Measurements from ENCODE around the gene GALK1.

GALK1 gene

DNA sequence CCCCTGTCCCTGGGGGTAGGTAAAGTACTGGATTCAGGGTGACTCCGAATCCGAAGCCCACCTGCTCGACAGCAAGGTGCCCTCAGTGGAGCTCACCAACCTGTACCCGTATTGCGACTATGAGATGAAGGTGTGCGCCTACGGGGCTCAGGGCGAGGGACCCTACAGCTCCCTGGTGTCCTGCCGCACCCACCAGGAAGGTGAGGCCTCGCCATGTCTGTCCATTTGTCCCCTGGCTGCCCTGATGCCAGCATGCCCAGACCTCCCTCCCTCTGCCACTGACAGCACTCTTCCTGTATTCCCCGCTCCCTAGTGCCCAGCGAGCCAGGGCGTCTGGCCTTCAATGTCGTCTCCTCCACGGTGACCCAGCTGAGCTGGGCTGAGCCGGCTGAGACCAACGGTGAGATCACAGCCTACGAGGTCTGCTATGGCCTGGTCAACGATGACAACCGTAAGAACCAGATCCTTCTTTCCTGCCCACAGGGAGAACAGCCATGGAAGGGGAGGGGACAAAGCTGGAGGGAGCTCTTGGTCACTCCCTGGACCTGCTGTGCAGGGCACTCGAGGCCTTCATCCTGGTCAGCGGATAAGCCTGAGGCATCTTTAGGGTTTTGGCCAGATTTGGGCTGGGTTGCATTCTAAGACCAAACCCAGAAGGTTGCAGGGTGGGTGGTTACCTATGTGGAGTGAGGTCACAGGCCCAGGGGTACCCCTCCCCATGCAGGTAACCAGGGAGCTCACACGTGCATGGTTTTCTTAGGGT lies 14.2 kb downstream of the GALK1 start:
- Histone ChIP-seq H3K79me1 (ENCODE audit: low read length) (no peaks in the 10 kb centered on the region), H2BK15ac (replicated peaks; ENCODE audit: low read depth) (no peak overlapping the region), H3K27me3 (ENCODE audit: insufficient read depth, low read length, poor library complexity) (no peaks in the 10 kb centered on the region), H3K23ac (ENCODE audit: low read length) (no peak overlapping the region), H2AK5ac (ENCODE audit: low read length) (no peak overlapping the region), H3K18ac (ENCODE audit: low read length) (no peak overlapping the region), H3K4ac (ENCODE audit: low read depth, low read length) (no peak overlapping the region), H3K56ac (ENCODE audit: low read length) (no peak overlapping the region), H3K27ac (ENCODE audit: low read depth, low read length) (no peak overlapping the region), H4K5ac (ENCODE audit: low read length) (no peak overlapping the region), H2BK120ac (ENCODE audit: low read depth, low read length) (no peak overlapping the region), H3K4me1 (ENCODE audit: control insufficient read depth, low read depth, low read length) (no peaks in the 10 kb centered on the region), H3K79me2 (ENCODE audit: control insufficient read depth, insufficient read depth, low read length) (no peaks in the 10 kb centered on the region), H3K4me3 (ENCODE audit: low read length) (no peak overlapping the region), H3K9ac (ENCODE audit: low read length) (no peak overlapping the region), H3K36me3 (ENCODE audit: control insufficient read depth, insufficient read depth, low read length) (no peaks in the 10 kb centered on the region), H4K8ac (ENCODE audit: low read depth, low read length) (no peak overlapping the region), H2BK5ac (ENCODE audit: low read length) (no peak overlapping the region), H3K4me2 (ENCODE audit: low read length) (no peak overlapping the region)
- DNase-seq, result no peak
- no CpG with 5 or more reads among the region's 23 CpGs for WGBS (ENCODE audit: extremely low coverage, insufficient coverage, low lambda C conversion rate)

DNA sequence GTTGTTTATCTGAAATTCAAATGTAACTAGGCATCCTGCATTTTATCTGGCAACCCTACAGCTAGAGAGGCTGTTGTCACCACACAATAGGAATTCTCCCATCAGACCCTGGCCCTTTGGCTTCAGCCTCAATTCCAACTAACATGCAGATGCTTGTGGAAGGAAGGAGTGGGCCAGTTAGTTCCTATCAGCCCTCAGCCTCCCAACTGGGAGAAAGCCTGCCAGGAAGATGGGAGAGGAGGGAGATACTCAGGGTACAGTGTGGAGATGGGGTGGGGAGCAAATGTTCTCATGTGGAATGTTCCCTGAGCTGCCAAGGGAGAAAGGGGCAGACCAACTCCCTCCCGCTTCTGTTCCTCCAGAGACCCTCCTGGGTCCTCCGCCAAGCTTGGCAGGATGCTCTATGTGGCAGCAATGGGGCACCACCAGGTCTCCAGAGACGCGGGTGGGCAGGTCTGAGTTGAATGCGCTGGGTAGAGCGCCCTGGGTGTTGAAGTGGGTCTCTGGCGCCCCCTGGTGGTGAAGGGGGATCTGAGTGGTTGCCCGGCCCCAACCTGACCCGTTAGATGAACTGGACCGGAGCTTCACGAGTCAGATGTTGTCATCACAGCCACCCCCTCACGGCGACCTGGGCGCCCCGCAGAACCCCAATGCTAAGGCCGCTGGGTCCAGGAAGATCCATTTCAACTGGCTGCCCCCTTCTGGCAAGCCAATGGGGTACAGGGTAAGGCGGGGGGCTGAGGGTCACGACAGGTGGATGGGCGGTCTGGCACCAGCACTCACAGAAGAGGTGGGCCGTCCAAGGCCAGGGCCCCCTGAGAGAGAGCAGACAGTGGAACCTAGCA lies 15.2 kb downstream of the GALK1 start:
- H2BK120ac ChIP-seq (ENCODE audit: low read depth, low read length), result no peak overlapping the region
- H3K4me2 ChIP-seq (ENCODE audit: low read length), result no peak overlapping the region
- H2BK5ac ChIP-seq (ENCODE audit: low read length), result no peak overlapping the region
- no peaks in the 10 kb centered on the region for H3K36me3 ChIP-seq (ENCODE audit: control insufficient read depth, insufficient read depth, low read length)
- no peak overlapping the region for H3K9ac ChIP-seq (ENCODE audit: low read length)
- H3K79me2 ChIP-seq (ENCODE audit: control insufficient read depth, insufficient read depth, low read length), result no peaks in the 10 kb centered on the region
- peak; percentile 63 for DNase-seq
- no peak overlapping the region for H2AK5ac ChIP-seq (ENCODE audit: low read length)
- no peak overlapping the region for H3K4me3 ChIP-seq (ENCODE audit: low read length)
- H3K27ac ChIP-seq (ENCODE audit: low read depth, low read length), result no peak overlapping the region
- no peak overlapping the region for H4K5ac ChIP-seq (ENCODE audit: low read length)
- H3K27me3 ChIP-seq (ENCODE audit: insufficient read depth, low read length, poor library complexity), result no peaks in the 10 kb centered on the region
- H3K4me1 ChIP-seq (ENCODE audit: control insufficient read depth, low read depth, low read length), result no peaks in the 10 kb centered on the region
- WGBS (ENCODE audit: extremely low coverage, insufficient coverage, low lambda C conversion rate), result no CpG with 5 or more reads among the region's 20 CpGs
- H3K79me1 ChIP-seq (ENCODE audit: low read length), result no peaks in the 10 kb centered on the region
- H3K23ac ChIP-seq (ENCODE audit: low read length), result no peak overlapping the region
- H2BK15ac ChIP-seq (replicated peaks; ENCODE audit: low read depth), result no peak overlapping the region
- H3K18ac ChIP-seq (ENCODE audit: low read length), result no peak overlapping the region
- peak overlapping the region; percentile 30 for H3K56ac ChIP-seq (ENCODE audit: low read length)
- no peak overlapping the region for H3K4ac ChIP-seq (ENCODE audit: low read depth, low read length)
- no peak overlapping the region for H4K8ac ChIP-seq (ENCODE audit: low read depth, low read length)

DNA sequence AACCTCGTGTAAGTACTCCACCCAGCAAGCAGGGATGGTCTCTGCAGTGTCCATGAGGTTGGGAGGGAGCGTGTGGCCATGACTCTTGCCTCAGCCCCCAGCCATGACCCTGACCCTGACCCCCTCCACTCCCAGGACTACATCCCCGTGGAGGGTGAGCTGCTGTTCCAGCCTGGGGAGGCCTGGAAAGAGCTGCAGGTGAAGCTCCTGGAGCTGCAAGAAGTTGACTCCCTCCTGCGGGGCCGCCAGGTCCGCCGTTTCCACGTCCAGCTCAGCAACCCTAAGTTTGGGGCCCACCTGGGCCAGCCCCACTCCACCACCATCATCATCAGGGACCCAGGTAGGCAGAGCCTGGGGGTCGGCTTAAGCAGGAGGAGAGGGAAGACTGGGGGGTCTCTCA lies 16.3 kb downstream of the GALK1 start:
- no peaks in the 10 kb centered on the region for H3K27me3 ChIP-seq (ENCODE audit: insufficient read depth, low read length, poor library complexity)
- no peak overlapping the region for H4K8ac ChIP-seq (ENCODE audit: low read depth, low read length)
- no peaks in the 10 kb centered on the region for H3K36me3 ChIP-seq (ENCODE audit: control insufficient read depth, insufficient read depth, low read length)
- no peak overlapping the region for H2AK5ac ChIP-seq (ENCODE audit: low read length)
- H3K9ac ChIP-seq (ENCODE audit: low read length), result no peak overlapping the region
- no peak overlapping the region for H3K4ac ChIP-seq (ENCODE audit: low read depth, low read length)
- H3K27ac ChIP-seq (ENCODE audit: low read depth, low read length), result no peak overlapping the region
- H3K18ac ChIP-seq (ENCODE audit: low read length), result no peak overlapping the region
- no peak overlapping the region for H3K4me2 ChIP-seq (ENCODE audit: low read length)
- no peak overlapping the region for H2BK120ac ChIP-seq (ENCODE audit: low read depth, low read length)
- no CpG with 5 or more reads among the region's 9 CpGs for WGBS (ENCODE audit: extremely low coverage, insufficient coverage, low lambda C conversion rate)
- no peak overlapping the region for H3K4me3 ChIP-seq (ENCODE audit: low read length)
- H3K79me2 ChIP-seq (ENCODE audit: control insufficient read depth, insufficient read depth, low read length), result no peaks in the 10 kb centered on the region
- H3K56ac ChIP-seq (ENCODE audit: low read length), result no peak overlapping the region
- H4K5ac ChIP-seq (ENCODE audit: low read length), result no peak overlapping the region
- H3K4me1 ChIP-seq (ENCODE audit: control insufficient read depth, low read depth, low read length), result no peaks in the 10 kb centered on the region
- no peak overlapping the region for H2BK15ac ChIP-seq (replicated peaks; ENCODE audit: low read depth)
- no peak for DNase-seq
- no peak overlapping the region for H3K23ac ChIP-seq (ENCODE audit: low read length)
- no peaks in the 10 kb centered on the region for H3K79me1 ChIP-seq (ENCODE audit: low read length)
- H2BK5ac ChIP-seq (ENCODE audit: low read length), result no peak overlapping the region

DNA sequence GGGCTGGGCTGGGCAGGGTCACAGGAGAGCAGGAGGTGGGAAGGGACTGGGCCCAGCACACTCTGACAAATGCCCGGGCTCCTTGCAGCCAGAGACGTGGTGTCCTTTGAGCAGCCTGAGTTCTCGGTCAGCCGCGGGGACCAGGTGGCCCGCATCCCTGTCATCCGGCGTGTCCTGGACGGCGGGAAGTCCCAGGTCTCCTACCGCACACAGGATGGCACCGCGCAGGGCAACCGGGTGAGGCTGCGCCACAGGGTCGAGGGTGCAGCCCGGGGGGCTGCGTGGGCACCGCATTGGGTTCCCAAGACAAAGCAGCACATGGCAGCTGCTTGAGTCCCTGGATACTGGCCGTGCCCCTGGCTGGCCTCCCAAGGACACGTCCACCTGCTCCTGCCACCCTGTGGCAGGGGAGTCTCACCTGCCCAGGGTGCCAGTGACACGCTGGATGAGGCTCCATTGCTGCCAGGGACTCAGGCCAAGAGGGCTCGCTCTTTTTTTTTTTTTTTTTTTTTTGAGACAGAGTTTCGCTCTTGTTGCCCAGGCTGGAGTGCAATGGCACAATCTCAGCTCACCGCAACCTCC lies 21.3 kb downstream of the GALK1 start:
- H3K27me3 ChIP-seq (ENCODE audit: insufficient read depth, low read length, poor library complexity), result no peaks in the 10 kb centered on the region
- no peak overlapping the region for H3K4me2 ChIP-seq (ENCODE audit: low read length)
- WGBS (ENCODE audit: extremely low coverage, insufficient coverage, low lambda C conversion rate), result no CpG with 5 or more reads among the region's 25 CpGs

DNA sequence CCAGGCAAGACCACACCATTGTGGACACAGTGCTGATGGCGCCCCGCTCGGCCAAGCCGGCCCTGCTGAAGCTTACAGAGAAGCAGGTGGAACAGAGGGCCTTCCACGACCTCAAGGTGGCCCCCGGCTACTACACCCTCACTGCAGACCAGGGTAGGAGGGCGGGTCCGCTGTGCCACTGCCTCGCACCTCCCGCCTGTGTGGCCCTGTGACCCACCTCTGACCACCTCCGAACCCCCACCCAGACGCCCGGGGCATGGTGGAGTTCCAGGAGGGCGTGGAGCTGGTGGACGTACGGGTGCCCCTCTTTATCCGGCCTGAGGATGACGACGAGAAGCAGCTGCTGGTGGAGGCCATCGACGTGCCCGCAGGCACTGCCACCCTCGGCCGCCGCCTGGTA lies 22.7 kb downstream of the GALK1 start:
- Histone ChIP-seq H2BK5ac (ENCODE audit: low read length) (no peak overlapping the region), H4K8ac (ENCODE audit: low read depth, low read length) (no peak overlapping the region), H3K4me2 (ENCODE audit: low read length) (no peak overlapping the region), H3K9ac (ENCODE audit: low read length) (no peak overlapping the region), H3K4me3 (ENCODE audit: low read length) (no peak overlapping the region), H3K79me1 (ENCODE audit: low read length) (no peaks in the 10 kb centered on the region), H3K56ac (ENCODE audit: low read length) (no peak overlapping the region), H3K18ac (ENCODE audit: low read length) (no peak overlapping the region), H3K79me2 (ENCODE audit: control insufficient read depth, insufficient read depth, low read length) (no peaks in the 10 kb centered on the region), H3K36me3 (ENCODE audit: control insufficient read depth, insufficient read depth, low read length) (no peaks in the 10 kb centered on the region), H3K4me1 (ENCODE audit: control insufficient read depth, low read depth, low read length) (no peaks in the 10 kb centered on the region), H2BK15ac (replicated peaks; ENCODE audit: low read depth) (no peak overlapping the region), H4K5ac (ENCODE audit: low read length) (no peak overlapping the region), H3K27me3 (ENCODE audit: insufficient read depth, low read length, poor library complexity) (no peaks in the 10 kb centered on the region), H3K4ac (ENCODE audit: low read depth, low read length) (no peak overlapping the region), H3K23ac (ENCODE audit: low read length) (no peak overlapping the region), H2AK5ac (ENCODE audit: low read length) (no peak overlapping the region), H3K27ac (ENCODE audit: low read depth, low read length) (no peak overlapping the region), H2BK120ac (ENCODE audit: low read depth, low read length) (no peak overlapping the region)
- WGBS (ENCODE audit: extremely low coverage, insufficient coverage, low lambda C conversion rate), result no CpG with 5 or more reads among the region's 25 CpGs
- DNase-seq, result no peak

More for the DNA sequence above, 21.3 kb downstream of the GALK1 start:
- H3K4ac ChIP-seq (ENCODE audit: low read depth, low read length), result no peak overlapping the region
- no peak overlapping the region for H2BK5ac ChIP-seq (ENCODE audit: low read length)
- no peaks in the 10 kb centered on the region for H3K36me3 ChIP-seq (ENCODE audit: control insufficient read depth, insufficient read depth, low read length)
- no peak for DNase-seq
- no peak overlapping the region for H3K4me3 ChIP-seq (ENCODE audit: low read length)
- H3K27ac ChIP-seq (ENCODE audit: low read depth, low read length), result no peak overlapping the region
- H4K5ac ChIP-seq (ENCODE audit: low read length), result no peak overlapping the region
- no peaks in the 10 kb centered on the region for H3K79me2 ChIP-seq (ENCODE audit: control insufficient read depth, insufficient read depth, low read length)
- no peak overlapping the region for H3K56ac ChIP-seq (ENCODE audit: low read length)
- no peak overlapping the region for H4K8ac ChIP-seq (ENCODE audit: low read depth, low read length)
- H3K4me1 ChIP-seq (ENCODE audit: control insufficient read depth, low read depth, low read length), result no peaks in the 10 kb centered on the region
- no peak overlapping the region for H3K9ac ChIP-seq (ENCODE audit: low read length)
- no peak overlapping the region for H2AK5ac ChIP-seq (ENCODE audit: low read length)
- H2BK15ac ChIP-seq (replicated peaks; ENCODE audit: low read depth), result no peak overlapping the region
- H3K79me1 ChIP-seq (ENCODE audit: low read length), result no peaks in the 10 kb centered on the region
- H3K18ac ChIP-seq (ENCODE audit: low read length), result no peak overlapping the region
- no peak overlapping the region for H2BK120ac ChIP-seq (ENCODE audit: low read depth, low read length)
- H3K23ac ChIP-seq (ENCODE audit: low read length), result no peak overlapping the region

All from mesendoderm (in vitro differentiated cells).